Measurements from ENCODE around the gene RAPGEF4.

- TF ChIP-seq CTCF (IDR thresholded peaks at IDR 0.05), result no peak
- TF ChIP-seq EZH2 (IDR thresholded peaks at IDR 0.05; ENCODE audit: borderline replicate concordance, insufficient read depth, low read depth, low read length, poor library complexity, severe bottlenecking), result no peak
Observed at GRCh38 chr2:172988728-172989127, 253.1 kb downstream of the RAPGEF4 start.

Data from B cell (primary cell).